Measurements from ENCODE around the gene ARMS2.

The ARMS2 gene

DNA sequence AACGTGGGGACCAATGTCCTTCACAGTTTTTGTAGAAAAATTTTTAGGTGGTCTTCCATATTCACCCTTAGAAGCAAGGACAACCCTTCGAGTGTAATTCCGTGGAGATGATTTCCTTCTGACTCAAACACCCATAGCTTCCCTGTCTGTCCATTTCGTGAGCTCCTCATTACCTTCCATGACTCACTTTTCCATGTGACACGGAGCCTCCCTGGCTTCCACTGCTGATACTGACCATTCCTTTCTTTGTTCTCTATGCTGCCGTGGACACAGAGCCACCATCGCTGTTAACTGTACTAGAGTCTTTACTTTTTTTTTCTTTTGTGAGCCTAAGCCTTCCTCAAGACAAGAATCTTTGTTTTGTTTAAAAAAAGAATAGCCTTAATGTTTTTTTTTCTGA, 12.5 kb upstream of the ARMS2 start:
- DNase-seq (ENCODE audit: extremely low read depth, low read depth), result no peak
- TF ChIP-seq, protein P1, sequence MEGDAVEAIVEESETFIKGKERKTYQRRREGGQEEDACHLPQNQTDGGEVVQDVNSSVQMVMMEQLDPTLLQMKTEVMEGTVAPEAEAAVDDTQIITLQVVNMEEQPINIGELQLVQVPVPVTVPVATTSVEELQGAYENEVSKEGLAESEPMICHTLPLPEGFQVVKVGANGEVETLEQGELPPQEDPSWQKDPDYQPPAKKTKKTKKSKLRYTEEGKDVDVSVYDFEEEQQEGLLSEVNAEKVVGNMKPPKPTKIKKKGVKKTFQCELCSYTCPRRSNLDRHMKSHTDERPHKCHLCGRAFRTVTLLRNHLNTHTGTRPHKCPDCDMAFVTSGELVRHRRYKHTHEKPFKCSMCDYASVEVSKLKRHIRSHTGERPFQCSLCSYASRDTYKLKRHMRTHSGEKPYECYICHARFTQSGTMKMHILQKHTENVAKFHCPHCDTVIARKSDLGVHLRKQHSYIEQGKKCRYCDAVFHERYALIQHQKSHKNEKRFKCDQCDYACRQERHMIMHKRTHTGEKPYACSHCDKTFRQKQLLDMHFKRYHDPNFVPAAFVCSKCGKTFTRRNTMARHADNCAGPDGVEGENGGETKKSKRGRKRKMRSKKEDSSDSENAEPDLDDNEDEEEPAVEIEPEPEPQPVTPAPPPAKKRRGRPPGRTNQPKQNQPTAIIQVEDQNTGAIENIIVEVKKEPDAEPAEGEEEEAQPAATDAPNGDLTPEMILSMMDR (IDR thresholded peaks at IDR 0.05; ENCODE audit: low read depth, low read length), result no peak

DNA sequence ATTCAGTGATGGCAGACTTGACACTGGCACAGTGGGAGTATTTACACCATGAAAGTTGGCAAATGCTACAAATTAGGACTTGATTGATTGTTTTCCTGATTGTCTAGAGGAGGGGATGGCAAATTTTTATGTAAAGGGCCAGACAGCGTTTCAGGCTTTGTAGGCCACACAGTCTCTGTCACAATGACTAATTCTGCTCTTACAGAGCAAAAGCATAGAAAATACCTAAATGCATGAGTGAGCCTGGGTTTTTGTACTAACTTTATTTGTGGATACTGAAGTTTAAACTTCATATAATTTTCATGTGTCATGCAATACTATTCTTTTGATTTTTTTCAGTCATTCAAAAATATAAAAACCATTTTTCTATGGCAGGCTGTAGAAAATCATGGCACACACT, 9.0 kb upstream of the ARMS2 start:
- TF ChIP-seq, protein P1 (IDR thresholded peaks at IDR 0.05; ENCODE audit: low read depth, low read length), result no peak
- no peak for DNase-seq (ENCODE audit: extremely low read depth, low read depth)

DNA sequence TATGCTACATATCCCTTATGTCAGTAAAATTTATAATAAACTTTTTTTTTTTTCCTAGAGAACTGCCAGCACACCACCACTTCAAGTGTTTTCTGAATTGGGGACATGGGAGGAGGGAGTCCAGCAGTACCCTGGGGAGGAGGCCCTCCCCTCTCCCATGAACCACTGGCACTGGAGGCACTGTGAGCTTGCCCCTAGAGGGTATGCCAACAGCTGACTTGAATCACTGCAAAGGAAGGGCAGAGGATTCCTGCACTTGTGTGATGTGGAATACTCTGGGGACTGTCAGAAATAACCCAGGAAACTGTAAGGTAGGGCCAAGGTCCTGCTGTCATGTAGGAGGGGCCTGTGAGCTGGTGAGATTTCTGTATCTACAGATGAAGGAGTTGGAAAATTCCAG, 8.5 kb upstream of the ARMS2 start:
- TF ChIP-seq, protein P1 (IDR thresholded peaks at IDR 0.05; ENCODE audit: low read depth, low read length), result no peak
- DNase-seq (ENCODE audit: extremely low read depth, low read depth), result no peak

DNA sequence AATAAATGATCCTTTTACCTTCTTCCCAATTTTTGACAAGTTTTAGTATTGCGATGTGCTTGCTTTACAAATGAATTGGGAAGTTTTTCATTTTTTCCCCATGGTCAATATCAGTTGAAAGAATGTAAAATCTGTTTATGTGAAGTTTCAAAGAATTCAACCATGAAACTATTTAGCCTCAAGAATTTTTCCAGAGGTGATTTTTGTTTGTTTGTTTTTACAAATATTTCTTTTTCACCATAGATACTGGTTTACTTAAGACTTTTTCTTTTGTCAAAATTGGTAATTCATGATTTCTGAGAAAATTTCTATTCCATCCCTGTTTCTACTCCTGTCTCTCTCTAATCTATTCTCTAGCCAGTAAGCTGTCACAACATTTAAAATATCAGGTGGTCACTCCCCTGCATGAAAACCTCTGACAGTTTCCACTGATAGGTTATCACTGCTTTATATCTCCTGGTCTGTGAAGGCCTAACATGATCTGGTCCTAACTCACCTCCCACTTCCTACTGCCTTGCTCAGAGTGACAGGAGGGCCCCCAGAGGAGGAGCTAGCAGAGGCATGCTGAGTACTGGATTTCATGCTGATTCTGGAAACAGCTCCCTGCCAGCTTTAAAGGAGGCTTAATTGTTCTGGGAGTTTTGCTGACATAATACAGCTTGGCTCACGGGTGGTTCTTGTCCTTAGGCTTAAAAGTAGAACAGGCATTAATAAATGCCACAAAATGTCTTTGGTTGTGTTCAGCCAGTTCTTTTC, 7.6 kb upstream of the ARMS2 start:
- no peak for DNase-seq (ENCODE audit: extremely low read depth, low read depth)
- TF ChIP-seq, protein P1 (IDR thresholded peaks at IDR 0.05; ENCODE audit: low read depth, low read length), result no peak

DNA sequence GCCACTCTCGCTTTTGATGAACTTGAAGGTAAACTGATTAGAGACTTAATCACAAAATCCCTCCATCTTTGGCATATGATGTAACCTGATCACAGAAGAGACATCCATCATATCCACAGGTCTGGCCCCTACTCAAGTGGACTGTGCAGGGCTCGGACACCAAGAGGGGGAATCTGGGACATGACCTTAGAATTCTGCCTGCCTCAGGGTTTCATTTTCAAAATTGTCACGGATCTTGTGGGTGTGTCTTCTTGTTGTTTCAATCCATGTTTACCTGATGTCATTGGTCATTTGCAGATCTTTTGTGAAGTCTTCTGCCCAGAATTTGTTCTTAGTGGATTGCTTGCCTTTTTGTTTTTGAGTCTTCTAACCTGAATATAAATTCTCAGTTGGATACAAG, 5.9 kb upstream of the ARMS2 start:
- TF ChIP-seq, protein P1 (IDR thresholded peaks at IDR 0.05; ENCODE audit: low read depth, low read length), result no peak
- DNase-seq (ENCODE audit: extremely low read depth, low read depth), result no peak

- no peak for DNase-seq (ENCODE audit: extremely low read depth, low read depth)
- TF ChIP-seq, protein P1 (IDR thresholded peaks at IDR 0.05; ENCODE audit: low read depth, low read length), result no peak
Observed at GRCh38 chr10:122449153-122449552, 5.3 kb upstream of the ARMS2 start.

- TF ChIP-seq, protein P1 (IDR thresholded peaks at IDR 0.05; ENCODE audit: low read depth, low read length), result no peak
- DNase-seq (ENCODE audit: extremely low read depth, low read depth), result no peak
Observed at GRCh38 chr10:122450353-122450990, 4.0 kb upstream of the ARMS2 start.
